Activated T-helper 1 cell treated with Interleukin-2 at 50 U/mL for 16 hours (primary cell): Measurements from ENCODE around the gene TMCC1.
"Not testable (repeated sequence)": the region's sequence is repeated elsewhere in the genome, so short reads cannot be mapped to it uniquely, and the experiment has no call there.

Source experiments
- DNase-seq: peaks from one replicate; pipeline ENCODE4 v3.0.0-alpha.2; 2020; ENCODE audit warnings: low read depth

TMCC1 gene

GRCh38 chr3:129892486-129892856 lies 1.0 kb downstream of the TMCC1 start:
- DNase-seq = no peak

- DNase-seq = no peak
These were observed 2.6 kb downstream of the TMCC1 start for GRCh38 chr3:129890891-129891290.

- DNase-seq = no peak
These were observed 3.4 kb downstream of the TMCC1 start for GRCh38 chr3:129890125-129890524.

GRCh38 chr3:129888771-129889170 lies 4.7 kb downstream of the TMCC1 start:
- no peak for DNase-seq

GRCh38 chr3:129881261-129881660 lies 12.2 kb downstream of the TMCC1 start:
- no peak for DNase-seq

GRCh38 chr3:129878355-129878754 lies 15.2 kb downstream of the TMCC1 start:
- no peak for DNase-seq

- DNase-seq = not testable (repeated sequence)
These were observed 19.0 kb downstream of the TMCC1 start for GRCh38 chr3:129874479-129874878.

GRCh38 chr3:129868912-129869311 lies 24.6 kb downstream of the TMCC1 start:
- DNase-seq = no peak

GRCh38 chr3:129867506-129868124 lies 25.9 kb downstream of the TMCC1 start:
- no peak for DNase-seq

- no peak for DNase-seq
These were observed 27.7 kb downstream of the TMCC1 start for GRCh38 chr3:129865806-129866205.

- no peak for DNase-seq
These were observed 29.0 kb downstream of the TMCC1 start for GRCh38 chr3:129864519-129864918.

- no peak for DNase-seq
These were observed 34.2 kb downstream of the TMCC1 start for GRCh38 chr3:129859272-129859671.

GRCh38 chr3:129857899-129858298 lies 35.6 kb downstream of the TMCC1 start:
- DNase-seq = no peak

GRCh38 chr3:129856790-129857189 lies 36.7 kb downstream of the TMCC1 start:
- not testable (repeated sequence) for DNase-seq

- DNase-seq = no peak
These were observed 37.6 kb downstream of the TMCC1 start for GRCh38 chr3:129855832-129856419.

GRCh38 chr3:129855170-129855831 lies 38.2 kb downstream of the TMCC1 start:
- no peak for DNase-seq

GRCh38 chr3:129854460-129854859 lies 39.1 kb downstream of the TMCC1 start:
- DNase-seq = no peak

GRCh38 chr3:129845956-129846355 lies 47.6 kb downstream of the TMCC1 start:
- DNase-seq = no peak

GRCh38 chr3:129840707-129841360 lies 52.7 kb downstream of the TMCC1 start:
- DNase-seq = no peak

- no peak for DNase-seq
These were observed 55.4 kb downstream of the TMCC1 start for GRCh38 chr3:129838086-129838485.

- DNase-seq = no peak
These were observed 56.4 kb downstream of the TMCC1 start for GRCh38 chr3:129837065-129837642.

GRCh38 chr3:129836381-129837064 lies 57.0 kb downstream of the TMCC1 start:
- DNase-seq = no peak
